GM12892 (cell line): ENCODE measurements around the gene RNU11.
"Not testable (repeated sequence)": the region's sequence is repeated elsewhere in the genome, so short reads cannot be mapped to it uniquely, and the experiment has no call there.

Experiments used
- POLR2A ChIP-seq: IDR thresholded peaks from 2 replicates; pipeline ENCODE4 v1.6.1; 2011; ENCODE audit warnings: low read depth, low read length, control low read depth
- TAF1 ChIP-seq: IDR thresholded peaks from 2 replicates; pipeline ENCODE4 v1.6.1; 2011; ENCODE audit warnings: low read depth, mild to moderate bottlenecking, control low read depth, low read length, borderline replicate concordance

GRCh38 chr1:28645406-28645805, 3.0 kb upstream of the RNU11 start:
- TF ChIP-seq TAF1, POLR2A: not testable (repeated sequence)
